HG02678 (cell line): ENCODE results near the gene AMPD2.

ENCODE experiments used
- ATAC-seq: cut with Tn5 transposase; IDR thresholded peaks from one replicate; pipeline ENCODE4 v1.9.1; 2021; ENCODE audit warnings: mild to moderate bottlenecking, moderate library complexity; ENCODE audit not compliant: unreplicated experiment

Gene AMPD2

GRCh38 chr1:109630081-109630897 is 10.7 kb downstream of the AMPD2 start:
- ATAC-seq, result no peak

DNA sequence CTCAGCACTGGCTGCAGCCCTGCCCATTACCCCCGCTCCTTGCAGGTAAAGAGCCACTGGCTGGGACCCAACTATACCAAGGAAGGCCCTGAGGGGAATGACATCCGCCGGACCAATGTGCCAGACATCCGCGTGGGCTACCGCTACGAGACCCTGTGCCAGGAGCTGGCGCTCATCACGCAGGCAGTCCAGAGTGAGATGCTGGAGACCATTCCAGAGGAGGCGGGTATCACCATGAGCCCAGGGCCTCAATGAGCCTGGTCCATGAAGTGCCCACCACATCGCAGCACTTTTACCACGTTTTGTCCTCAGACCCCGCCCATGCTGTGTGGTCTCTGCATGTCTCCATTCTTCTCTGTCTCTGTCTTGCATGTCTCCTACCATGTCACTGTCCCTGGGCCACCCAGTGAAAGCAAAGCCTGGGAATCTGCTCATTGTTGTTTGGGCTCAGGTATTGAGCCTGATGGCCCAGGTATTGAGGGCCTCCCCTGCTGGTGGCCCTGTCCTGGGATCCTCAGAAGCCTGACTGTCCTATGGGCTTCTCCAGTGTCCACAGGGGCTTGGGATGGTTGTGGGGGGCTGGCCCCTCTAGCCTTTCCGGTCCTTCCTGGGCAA is 11.4 kb downstream of the AMPD2 start:
- ATAC-seq, result no peak

- ATAC-seq, result no peak
Measured at GRCh38 chr1:109631513-109632505, 12.2 kb downstream of the AMPD2 start.

- no peak for ATAC-seq
Measured at GRCh38 chr1:109632671-109633346, 13.2 kb downstream of the AMPD2 start.

DNA sequence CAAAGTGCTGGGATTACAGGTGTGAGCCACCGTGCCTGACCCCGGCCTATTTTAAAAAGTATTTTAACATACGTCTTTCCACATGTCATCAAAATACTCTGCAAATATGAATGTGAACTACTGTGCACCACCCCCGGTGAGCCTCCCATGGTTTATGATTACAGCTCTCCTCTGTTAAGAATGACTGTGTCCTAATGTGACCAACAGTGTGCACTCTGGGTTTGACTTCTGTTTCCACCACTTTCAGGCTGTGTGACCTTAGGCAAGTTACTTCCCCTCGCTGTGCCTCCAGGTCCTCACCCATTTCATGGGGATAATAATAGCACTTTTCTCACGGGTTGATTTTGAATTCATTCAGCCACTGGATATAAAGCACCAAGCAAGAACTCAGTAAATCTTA is 14.7 kb downstream of the AMPD2 start:
- ATAC-seq, result no peak

DNA sequence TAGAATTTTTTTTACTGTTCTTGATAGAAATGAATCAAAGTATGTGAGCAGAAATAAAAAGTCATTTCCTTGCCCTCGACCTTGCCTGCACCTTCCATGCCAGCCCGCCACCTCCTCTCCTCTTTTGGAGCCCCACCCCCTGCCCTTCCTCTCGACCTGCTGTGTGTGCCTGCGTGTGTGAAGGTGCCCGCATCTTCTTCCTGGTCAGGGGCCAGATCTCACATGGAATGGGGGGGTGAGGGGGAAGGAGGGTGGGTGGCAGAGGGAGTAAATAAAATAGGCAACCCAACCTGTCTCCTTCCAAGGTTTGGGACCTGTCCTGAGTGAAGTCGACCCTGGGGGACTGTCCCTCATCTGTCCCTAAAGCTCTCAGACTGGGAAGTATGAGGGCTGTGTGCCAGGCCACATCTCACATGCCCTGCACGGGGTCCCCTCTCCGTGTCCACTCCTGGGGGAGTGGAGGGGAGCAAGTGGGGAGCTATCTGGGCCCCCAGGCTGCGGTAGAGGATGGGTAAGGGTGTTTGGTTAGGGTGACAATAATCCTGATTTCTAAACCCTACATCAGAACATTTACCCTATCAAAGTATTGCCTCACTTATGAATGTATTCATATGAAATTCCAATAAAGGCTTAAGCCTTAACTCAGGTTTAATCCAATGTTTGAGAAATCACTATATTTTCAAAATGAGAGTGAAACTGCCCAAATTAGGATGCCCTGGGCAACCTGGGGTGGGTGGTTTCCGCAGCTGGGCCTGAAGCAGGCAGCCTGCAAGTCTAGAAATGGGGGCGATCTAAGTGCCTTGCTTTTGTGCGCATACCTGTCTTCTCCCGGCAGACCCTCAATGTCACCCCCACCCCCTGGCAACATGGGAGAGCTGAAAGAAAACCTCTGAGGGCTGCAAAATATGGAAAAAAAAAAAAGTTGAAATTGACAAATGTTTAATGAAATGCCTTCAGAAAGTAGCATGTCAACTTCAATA is 15.4 kb downstream of the AMPD2 start:
- no peak for ATAC-seq

GRCh38 chr1:109635862-109636200 is 16.2 kb downstream of the AMPD2 start:
- ATAC-seq, result no peak

- ATAC-seq, result no peak
Measured at GRCh38 chr1:109636201-109636952, 16.7 kb downstream of the AMPD2 start.

DNA sequence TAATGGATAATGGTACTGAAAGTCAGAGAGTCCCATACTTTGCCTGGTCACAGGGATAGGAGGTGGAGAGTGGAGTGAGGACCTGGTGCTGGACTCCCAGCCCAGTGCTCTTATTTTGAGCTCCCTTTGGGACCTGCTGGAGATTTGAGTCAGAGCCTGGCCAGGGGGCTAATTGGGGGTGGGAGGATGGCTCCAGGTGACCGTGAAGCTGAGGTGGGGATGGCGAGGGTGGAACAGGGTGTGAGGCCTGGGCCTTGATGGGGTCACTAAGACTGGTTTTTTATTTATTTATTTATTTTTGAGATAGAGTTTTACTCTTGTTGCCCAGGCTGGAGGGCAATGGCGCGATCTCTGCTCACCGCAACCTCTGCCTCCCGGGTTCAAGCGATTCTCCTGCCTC is 17.8 kb downstream of the AMPD2 start:
- no peak for ATAC-seq

GRCh38 chr1:109639063-109639840 is 19.6 kb downstream of the AMPD2 start:
- no peak for ATAC-seq

DNA sequence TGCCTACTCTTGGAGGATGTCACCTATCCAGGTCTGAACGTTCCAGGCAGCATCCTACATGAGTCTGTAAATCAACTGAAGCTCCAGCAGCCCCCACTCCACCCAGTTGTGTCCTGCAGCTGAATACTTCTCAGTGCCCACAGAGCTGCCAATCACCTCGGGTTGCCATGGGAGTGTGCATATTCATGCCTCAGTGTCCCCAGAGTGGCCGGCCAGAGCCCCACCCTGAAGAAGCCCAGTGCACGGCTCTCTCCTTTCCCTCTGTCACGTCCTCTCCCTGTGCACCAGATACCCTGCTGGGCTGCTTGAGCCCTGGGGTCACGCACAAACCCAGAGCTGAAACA is 20.2 kb downstream of the AMPD2 start:
- ATAC-seq, result no peak

DNA sequence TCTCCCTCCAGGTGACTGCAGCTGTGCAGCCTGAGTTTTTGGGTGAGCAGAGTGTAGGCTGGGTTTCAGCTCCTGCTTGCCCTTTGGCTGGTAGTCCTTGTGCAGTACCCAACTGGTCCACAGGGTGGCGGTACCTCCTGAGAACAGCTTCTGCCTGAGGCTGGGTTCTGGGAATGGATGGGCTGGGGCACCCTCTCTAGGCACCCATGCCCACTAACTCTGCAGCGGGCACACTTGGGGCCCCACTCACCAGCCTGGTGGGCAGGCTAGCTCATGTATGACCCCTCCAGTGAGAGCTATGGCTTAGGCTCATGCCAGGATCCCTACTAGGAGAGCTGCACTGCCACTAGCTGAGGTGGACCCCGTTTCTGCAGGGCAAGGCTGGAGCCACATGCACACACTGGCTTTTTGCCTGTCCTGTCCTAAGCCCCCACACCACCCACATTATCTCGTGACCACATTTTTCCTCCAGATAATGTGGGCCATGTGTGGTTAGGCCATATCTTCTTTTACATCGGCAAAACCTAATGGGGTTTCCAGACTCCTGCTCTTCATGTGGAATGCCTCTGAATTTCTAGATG is 20.7 kb downstream of the AMPD2 start:
- peak; percentile 63 for ATAC-seq

DNA sequence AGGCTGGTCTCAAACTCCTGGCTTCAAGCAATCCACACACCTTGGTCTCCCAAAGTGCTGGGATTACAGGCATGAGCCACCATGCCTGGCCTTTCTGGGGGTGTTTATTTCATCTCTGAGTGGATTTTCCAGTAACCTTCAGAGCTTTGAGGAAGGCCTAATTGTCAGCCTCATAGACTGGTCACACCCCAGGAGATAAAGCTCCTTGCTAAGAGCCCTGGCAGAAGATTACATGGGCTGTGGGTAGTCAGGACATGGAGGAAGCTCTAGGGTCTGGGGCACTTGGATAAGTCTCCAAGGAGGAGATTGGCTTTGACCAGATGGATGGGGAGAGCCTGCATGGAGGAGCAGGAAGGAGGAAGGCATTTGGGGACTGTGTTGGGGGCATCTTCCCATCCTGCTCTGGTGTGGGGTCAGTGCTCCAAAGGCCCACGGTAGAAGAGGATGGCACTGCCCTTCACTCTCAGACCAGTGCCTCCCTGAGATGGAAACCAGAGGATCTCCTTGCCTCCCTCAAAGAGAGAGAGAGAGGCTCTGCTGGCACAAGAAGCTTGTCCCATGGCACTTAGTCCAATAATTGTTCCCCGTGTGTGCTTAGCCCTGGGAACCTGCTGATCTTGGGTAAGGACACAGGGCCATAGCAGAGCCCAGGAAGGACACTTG is 21.6 kb downstream of the AMPD2 start:
- no peak for ATAC-seq

- ATAC-seq, result no peak
Measured at GRCh38 chr1:109641861-109642260, 22.2 kb downstream of the AMPD2 start.

DNA sequence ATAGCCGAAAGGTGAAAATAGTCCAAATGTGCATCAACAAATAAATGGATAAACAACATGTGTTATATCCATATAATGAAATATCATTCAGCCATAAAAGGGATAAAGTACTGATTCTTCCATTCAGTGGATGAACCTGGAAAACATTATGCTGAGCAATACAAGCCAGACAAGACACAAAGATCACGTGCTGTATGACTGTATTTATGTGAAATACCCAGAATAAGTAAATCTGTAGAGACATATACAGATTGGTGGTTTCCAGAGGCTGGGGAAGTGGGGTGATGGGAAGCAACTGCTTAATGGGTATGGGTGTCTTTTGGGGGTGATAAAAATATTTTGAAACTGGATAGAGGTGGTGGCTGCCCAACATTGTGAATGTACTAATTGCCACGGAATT is 23.0 kb downstream of the AMPD2 start:
- ATAC-seq, result no peak

- peak; percentile 86 for ATAC-seq
Measured at GRCh38 chr1:109643385-109644230, 24.0 kb downstream of the AMPD2 start.

GRCh38 chr1:109644670-109645069 is 25.0 kb downstream of the AMPD2 start:
- ATAC-seq, result no peak
